GM12891 (cell line): Measurements from ENCODE around the gene SEC14L5. TPM values are rescaled to one million over a fixed set of nuclear protein-coding genes. Genes with fewer than 3 reads are reported as not detected.

Experiments
- DNase-seq: peaks from one replicate; pipeline ENCODE4 v3.0.0; 2011; ENCODE audit warnings: low spot score; ENCODE audit not compliant: insufficient read length
- FAIRE-seq: peaks from 2 replicates; lab custom pipeline; 2011; peaks lifted over from hg19 to GRCh38; lab: Jason Lieb, UNC
- PAX5 ChIP-seq: IDR thresholded peaks from 2 replicates; pipeline ENCODE4 v1.6.1; 2011; ENCODE audit warnings: low read length, moderate library complexity, mild to moderate bottlenecking; ENCODE audit not compliant: insufficient read depth, severe bottlenecking
- POLR2A ChIP-seq: IDR thresholded peaks from 2 replicates; pipeline ENCODE4 v1.6.1; 2011; ENCODE audit warnings: low read depth, low read length, control low read depth
- POLR2AphosphoS5 ChIP-seq: IDR thresholded peaks from 2 replicates; pipeline ENCODE4 v1.6.1; 2011; ENCODE audit warnings: low read depth, low read length, control low read depth
- POU2F2 ChIP-seq: IDR thresholded peaks from 2 replicates; pipeline ENCODE4 v1.6.1; 2011; ENCODE audit warnings: low read depth, mild to moderate bottlenecking, control low read depth, low read length, moderate library complexity
- SPI1 ChIP-seq: IDR thresholded peaks from 2 replicates; pipeline ENCODE4 v1.6.1; 2011; ENCODE audit warnings: low read depth, low read length, control low read depth
- TAF1 ChIP-seq: IDR thresholded peaks from 2 replicates; pipeline ENCODE4 v1.6.1; 2011; ENCODE audit warnings: low read depth, low read length, control low read depth
- polyA plus RNA-seq: library from polyadenylated mRNA; unstranded; fragments of >200 nt; gene quantifications from one replicate; pipeline ENCODE4 v1.2.1, GENCODE V29; 2012; ENCODE audit warnings: low read depth, missing spikeins, inconsistent platforms; ENCODE audit not compliant: missing spikeins

SEC14L5 gene
- 0.15 TPM for polyA plus RNA-seq

DNA sequence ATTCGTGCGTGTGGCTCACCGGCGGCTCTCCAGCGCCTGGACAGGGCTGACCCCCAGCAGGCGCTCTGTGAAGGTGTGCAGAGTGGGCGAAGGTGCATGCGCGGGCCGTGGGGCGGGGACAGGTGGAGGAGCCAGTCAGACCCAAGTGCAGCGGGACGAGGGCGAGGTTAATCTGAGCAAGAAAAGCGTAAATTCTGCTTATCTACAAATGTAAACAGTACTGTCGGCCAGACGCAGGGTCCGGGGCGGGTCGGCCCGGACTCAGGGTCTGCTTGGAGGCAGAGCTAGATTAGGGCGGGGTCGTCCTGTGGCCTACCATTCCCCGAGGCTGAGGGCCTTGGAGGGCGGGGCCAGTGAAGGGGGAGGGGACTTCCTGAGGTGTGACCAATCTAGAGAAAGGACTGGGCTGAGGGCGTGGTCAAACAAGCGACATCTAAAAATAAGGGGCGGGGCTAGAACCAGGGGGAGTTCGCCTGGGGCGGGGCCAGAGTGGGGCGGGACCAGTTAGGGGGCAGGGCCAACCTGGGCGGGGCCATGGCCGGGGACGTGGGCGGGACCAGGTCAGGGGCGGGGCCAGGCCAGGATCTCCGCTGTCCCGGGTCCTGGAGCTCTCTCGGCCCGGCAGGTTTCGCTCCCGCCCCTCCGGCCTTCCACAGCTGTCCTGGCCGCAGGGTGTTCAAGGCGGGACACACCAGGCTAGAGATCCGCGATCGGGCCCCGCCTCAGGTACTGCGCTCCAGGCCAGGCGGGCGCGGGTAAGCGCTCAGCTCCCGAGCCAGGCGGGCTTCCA lies at the start of gene SEC14L5:
TSS of gene SEC14L5 (plus strand) at position 611 of the 790 bp plus-strand sequence. CDS start 994 bp downstream, outside the sequence.
- DNase-seq (peak; percentile 96), FAIRE-seq (peak; percentile 77)
- TF ChIP-seq PAX5, result no peak

DNA sequence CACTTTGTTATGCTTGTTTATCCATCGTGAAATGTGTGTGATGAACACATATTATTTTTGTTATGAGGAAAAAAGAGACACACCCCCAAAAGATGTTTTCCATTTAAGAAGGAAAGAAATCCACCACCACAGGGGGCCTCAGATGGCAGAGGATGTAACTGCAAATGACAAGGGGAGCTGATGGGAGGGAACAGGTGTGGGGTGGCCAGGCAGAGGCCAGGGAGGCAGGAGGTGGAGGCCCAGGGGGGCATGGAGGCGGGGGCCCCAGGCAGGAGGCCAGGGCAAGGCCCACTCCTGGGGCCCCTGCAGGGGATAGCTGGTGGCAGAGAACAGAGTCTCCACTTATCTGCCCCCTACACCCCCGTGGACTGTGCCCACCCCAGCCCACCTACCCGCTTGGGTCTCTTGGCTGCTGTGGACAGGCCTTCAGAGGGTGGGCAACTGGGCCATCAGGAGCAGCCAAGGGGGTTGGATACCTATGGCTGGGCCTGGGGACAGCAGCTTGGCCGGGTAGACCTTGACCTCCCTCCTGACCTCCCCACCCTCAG lies 49.2 kb upstream of the SEC14L5 start:
- TF ChIP-seq SPI1 (no peak), PAX5 (no peak), TAF1 (no peak), POU2F2 (no peak), POLR2A (no peak), POLR2AphosphoS5 (no peak)
- DNase-seq (no peak), FAIRE-seq (no peak)

DNA sequence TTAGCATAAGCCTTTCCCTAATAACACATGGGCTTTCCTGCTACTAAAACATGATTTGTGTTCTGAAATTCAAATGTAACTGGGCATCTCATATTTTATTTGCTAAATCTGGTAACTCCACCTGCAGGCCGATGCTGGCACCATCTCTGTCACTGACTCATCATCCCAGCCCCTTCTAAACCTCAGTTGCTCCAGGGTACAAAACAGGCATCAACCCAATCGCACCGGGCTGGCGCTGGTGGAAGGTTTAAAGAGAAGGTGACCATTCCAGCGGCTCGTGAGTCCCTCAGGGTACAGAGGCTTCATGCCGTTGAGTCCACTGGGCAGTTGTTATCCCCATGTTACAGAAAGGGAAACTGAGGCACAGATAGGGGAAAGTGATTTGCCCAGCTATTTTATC lies 48.3 kb upstream of the SEC14L5 start:
- FAIRE-seq, result no peak
- DNase-seq, result no peak
- no peak for TF ChIP-seq PAX5
- TF ChIP-seq TAF1, result no peak
- TF ChIP-seq POU2F2, result no peak
- no peak for TF ChIP-seq SPI1
- no peak for TF ChIP-seq POLR2A
- no peak for TF ChIP-seq POLR2AphosphoS5

DNA sequence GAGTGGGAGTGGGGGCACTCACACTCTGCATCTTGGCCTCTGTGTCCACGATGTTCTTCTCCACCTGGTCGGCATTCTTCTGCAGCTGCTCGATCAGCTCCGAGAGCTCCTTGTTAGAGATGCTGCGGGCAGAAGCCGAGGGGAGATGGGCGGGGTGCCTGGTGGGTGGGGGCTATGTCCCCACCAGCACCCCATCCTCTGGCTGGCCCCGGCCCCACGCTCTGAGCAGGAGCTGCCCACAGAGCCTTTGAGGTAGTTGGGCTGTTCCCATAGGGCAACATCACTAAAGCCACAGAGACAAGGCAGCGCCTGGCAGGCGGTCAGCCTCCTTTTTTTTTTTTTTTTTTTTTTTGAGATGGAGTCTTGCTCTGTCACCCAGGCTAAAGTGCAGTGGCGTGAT lies 47.3 kb upstream of the SEC14L5 start:
- FAIRE-seq, result no peak
- no peak for DNase-seq
- TF ChIP-seq POU2F2 (no peak), SPI1 (no peak), POLR2A (no peak), TAF1 (no peak), POLR2AphosphoS5 (no peak), PAX5 (no peak)

DNA sequence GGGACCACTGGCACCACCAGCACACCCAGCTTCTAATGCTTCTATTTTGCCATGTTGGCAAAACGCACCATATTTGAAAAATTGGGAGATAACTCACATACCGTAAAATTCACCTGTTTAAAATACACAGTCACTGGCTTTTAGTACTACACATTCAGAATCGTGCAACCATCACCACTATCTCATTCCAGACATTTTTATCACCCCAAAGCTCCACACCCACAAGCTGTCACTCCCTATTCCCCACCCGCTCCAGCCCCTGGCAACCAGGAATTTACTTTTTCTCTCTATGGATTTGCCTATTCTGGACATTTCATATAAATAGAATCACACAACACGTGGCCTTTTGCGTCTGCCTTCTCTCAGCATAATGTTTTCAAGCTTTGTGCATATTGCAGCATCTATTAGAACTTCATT lies 46.2 kb upstream of the SEC14L5 start:
- TF ChIP-seq SPI1 (no peak), POU2F2 (no peak), TAF1 (no peak), POLR2AphosphoS5 (no peak), POLR2A (no peak), PAX5 (no peak)
- FAIRE-seq, result no peak

DNA sequence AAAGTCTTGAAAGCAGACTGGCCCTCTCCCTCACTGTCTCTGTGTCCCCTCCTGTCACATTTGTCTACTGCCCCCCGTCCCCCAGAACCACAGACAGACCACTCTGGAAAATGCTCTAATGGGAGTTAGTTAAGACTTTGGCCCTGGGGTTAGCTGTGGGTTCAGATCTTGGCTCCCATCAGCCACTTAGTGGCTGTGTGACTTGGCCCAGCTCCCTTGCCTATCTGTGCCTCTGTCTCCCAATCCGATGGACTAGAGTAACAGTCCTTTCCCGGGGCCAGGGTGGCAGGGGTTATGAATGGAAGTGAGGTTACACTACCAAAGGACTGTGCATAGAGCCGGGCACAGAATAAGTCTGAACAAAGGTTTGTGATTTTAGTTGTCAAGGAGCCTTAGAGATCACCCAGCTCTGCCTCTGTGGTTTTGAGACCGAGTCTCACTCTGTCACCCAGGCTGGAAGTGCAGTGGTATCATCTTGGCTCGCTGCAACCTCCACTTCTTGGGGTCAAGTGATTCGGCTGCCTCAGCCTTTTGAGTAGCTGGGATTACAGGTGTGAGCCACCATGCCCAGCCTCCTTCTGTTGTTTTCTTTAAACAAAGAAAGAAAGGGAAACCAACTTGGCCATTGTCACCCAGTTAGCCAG lies 44.9 kb upstream of the SEC14L5 start:
- FAIRE-seq (no peak), DNase-seq (no peak)
- TF ChIP-seq POLR2AphosphoS5, result no peak
- TF ChIP-seq SPI1, result no peak
- no peak for TF ChIP-seq POU2F2
- TF ChIP-seq TAF1, result no peak
- no peak for TF ChIP-seq POLR2A

More for the DNA sequence above, 46.2 kb upstream of the SEC14L5 start:
- DNase-seq, result no peak

DNA sequence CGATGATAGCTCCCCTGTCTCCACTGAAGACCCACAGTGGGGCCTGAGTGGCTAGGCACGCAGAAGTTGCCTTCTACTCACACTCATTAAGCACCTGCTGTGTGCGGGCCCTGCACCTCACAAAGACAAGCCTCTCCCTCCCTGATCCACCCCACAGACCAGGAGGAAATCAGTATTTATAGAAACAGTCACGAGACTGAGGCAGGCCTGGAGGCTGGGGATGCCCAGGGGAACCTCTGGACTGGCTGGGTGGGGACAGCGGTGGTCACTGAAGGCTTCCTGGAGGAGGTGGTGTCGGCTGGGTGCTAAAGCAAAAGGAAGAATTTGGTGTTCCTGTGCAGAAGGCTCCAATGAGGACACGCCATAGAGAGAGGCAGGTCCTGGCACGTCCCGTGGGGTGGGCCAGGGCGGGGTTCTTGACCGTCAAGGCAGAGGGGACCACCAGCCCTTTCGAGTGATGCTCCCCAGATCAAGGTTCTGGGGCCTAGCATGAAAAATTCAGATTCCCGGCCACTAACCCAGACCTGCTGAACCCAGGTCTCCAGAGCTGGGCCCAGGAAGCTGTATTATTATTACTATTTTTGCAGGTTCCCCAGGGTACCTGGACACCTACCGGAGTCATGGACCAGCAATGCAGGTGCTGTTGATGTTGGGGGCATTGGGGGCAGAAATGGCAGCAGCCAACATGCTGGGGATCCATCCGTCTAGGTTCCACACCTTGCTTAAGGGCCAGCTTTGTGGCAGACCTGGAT lies 44.2 kb upstream of the SEC14L5 start:
- TF ChIP-seq TAF1 (no peak), POU2F2 (no peak)
- no peak for DNase-seq
- no peak for FAIRE-seq

DNA sequence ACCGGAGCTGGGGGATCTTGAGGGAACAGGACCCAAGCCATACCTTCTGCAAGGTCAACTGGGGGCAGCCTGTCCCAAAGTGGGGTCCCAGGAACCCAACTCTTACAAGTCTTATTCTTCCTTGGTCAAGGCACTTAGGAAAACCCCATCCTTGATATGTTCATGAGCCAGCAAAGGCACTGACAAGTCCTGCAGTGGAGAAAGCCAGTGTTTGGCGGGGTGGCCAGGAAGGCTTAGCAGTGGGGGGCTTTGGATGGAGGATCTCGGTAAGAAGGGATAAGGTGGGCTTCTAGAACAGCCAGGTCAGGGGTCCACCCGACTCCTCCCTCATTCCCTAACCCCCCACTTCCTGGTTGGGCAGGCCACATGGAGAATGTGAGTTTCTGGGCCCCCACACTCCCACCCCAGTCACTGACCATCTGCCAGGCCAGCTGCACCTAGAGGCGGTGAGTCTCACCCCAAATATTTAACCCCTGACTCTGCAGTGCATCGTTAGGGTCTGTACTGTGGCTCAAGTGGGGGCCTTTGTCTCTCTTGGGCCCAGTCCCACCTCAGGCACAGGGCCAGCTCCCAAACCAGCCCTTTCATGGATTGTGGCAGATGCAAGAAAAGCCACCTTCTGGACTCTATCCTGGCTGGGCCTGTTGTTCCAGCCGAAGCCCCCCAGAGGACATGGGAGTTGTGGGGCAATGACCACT lies 43.5 kb upstream of the SEC14L5 start:
- FAIRE-seq (no peak), DNase-seq (no peak)
- TF ChIP-seq SPI1, result no peak
- no peak for TF ChIP-seq POLR2A
- no peak for TF ChIP-seq POLR2AphosphoS5
- no peak for TF ChIP-seq POU2F2

DNA sequence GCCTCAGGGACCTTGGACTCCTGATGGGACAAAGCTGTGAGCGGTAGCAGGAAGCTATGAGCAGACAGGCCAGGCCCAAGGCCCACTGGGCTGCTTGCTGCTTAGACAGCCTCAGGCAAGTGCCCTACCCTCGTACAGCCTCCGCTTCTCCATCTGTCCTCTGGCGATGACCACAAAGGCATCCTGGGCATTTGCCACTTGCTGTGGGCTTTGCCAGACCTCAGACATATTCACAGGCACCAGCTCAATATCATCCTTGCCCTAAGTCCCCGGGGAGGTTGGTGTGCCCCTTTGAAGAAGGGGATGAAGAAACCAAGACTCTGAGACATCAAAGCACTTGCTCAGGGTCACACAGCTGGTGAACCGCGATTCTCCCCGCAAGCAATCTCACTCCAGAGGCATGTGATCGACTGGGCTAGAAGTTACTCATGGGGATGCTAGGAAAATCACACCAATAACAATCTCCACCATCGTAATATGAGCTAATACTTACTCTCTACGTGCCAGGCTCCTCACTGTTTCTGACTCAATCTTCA lies 42.8 kb upstream of the SEC14L5 start:
- no peak for FAIRE-seq
- TF ChIP-seq POLR2A, result no peak
- TF ChIP-seq TAF1, result no peak
- no peak for TF ChIP-seq POU2F2
- no peak for TF ChIP-seq SPI1
- TF ChIP-seq POLR2AphosphoS5, result no peak
- TF ChIP-seq PAX5, result no peak
- no peak for DNase-seq
